ENCODE data around the gene NID2.

The NID2 gene

DNA sequence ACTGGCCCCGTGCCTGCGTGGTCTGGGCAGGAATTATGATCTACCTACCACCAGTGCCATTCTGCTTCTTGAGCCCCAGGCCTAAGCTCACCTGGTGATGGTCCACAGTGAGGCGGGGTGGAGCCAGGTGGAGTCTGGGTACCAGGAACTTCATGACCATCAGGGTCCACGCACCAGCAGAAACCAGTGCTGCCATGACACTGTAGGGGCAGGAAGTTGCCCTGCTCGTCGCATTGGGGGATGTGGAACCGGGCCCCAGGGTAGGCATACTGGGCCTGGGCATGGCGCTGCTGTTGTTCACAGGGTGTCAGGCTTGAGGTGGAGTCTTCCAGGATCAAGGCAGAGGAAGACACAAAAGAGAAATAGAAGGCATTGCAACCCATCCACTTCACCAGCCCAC is 49.9 kb downstream of the NID2 start:
- TF ChIP-seq, protein P1, sequence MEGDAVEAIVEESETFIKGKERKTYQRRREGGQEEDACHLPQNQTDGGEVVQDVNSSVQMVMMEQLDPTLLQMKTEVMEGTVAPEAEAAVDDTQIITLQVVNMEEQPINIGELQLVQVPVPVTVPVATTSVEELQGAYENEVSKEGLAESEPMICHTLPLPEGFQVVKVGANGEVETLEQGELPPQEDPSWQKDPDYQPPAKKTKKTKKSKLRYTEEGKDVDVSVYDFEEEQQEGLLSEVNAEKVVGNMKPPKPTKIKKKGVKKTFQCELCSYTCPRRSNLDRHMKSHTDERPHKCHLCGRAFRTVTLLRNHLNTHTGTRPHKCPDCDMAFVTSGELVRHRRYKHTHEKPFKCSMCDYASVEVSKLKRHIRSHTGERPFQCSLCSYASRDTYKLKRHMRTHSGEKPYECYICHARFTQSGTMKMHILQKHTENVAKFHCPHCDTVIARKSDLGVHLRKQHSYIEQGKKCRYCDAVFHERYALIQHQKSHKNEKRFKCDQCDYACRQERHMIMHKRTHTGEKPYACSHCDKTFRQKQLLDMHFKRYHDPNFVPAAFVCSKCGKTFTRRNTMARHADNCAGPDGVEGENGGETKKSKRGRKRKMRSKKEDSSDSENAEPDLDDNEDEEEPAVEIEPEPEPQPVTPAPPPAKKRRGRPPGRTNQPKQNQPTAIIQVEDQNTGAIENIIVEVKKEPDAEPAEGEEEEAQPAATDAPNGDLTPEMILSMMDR (conservative IDR thresholded peaks at IDR 0.05; ENCODE audit: control insufficient read depth, insufficient read depth, low read depth, low read length), result no peak
- no peak for DNase-seq (ENCODE audit: low read depth)
- no peak overlapping the region for H3K4me3 ChIP-seq (ENCODE audit: control insufficient read depth, low read depth, low read length)

GRCh38 chr14:52018252-52018651 is 50.6 kb downstream of the NID2 start:
- TF ChIP-seq, protein P1 (conservative IDR thresholded peaks at IDR 0.05; ENCODE audit: control insufficient read depth, insufficient read depth, low read depth, low read length), result no peak
- H3K4me3 ChIP-seq (ENCODE audit: control insufficient read depth, low read depth, low read length), result no peak overlapping the region

GRCh38 chr14:52015411-52016030 is 53.3 kb downstream of the NID2 start:
- DNase-seq (ENCODE audit: low read depth), result no peak
- no peak overlapping the region for H3K4me3 ChIP-seq (ENCODE audit: control insufficient read depth, low read depth, low read length)
- TF ChIP-seq, protein P1 (conservative IDR thresholded peaks at IDR 0.05; ENCODE audit: control insufficient read depth, insufficient read depth, low read depth, low read length), result peak; percentile 52

More at GRCh38 chr14:52018252-52018651, 50.6 kb downstream of the NID2 start:
- no peak for DNase-seq (ENCODE audit: low read depth)

DNA sequence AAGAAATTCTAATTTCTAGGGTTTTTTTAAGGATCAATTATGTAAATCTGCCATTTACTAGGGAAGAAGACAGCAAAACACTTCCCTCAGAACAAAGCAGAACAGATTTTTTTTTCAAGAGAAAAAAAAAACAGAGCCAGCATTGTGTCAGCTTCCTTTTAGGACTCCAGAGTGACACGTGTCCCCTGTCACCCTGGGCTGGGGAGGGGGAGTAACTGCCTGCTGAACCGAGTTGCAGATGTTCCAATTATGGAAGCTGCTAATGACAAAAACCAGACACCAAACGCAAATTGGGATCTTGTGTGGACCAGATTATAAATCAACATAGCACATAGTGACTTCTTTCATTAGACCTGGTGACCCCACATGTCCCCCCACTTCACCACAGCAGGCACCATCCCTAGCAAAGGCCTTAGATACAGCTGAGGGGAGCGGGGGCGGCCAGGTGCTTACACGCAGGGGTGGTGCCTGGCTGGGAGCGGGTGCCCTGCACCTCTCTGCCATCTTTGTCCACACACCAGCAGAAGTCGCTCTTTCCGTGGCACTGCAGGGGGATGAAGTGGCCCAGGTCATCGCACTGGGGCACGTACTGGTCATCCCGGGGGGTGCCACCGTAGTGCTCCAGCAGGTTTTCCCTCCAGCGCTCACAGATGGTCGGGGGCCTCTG is 54.1 kb downstream of the NID2 start:
- no peak overlapping the region for H3K4me3 ChIP-seq (ENCODE audit: control insufficient read depth, low read depth, low read length)
- no peak for DNase-seq (ENCODE audit: low read depth)
- TF ChIP-seq, protein P1 (conservative IDR thresholded peaks at IDR 0.05; ENCODE audit: control insufficient read depth, insufficient read depth, low read depth, low read length), result no peak

- H3K4me3 ChIP-seq (ENCODE audit: control insufficient read depth, low read depth, low read length), result no peak overlapping the region
Measured at GRCh38 chr14:52013984-52014600, 54.8 kb downstream of the NID2 start.

DNA sequence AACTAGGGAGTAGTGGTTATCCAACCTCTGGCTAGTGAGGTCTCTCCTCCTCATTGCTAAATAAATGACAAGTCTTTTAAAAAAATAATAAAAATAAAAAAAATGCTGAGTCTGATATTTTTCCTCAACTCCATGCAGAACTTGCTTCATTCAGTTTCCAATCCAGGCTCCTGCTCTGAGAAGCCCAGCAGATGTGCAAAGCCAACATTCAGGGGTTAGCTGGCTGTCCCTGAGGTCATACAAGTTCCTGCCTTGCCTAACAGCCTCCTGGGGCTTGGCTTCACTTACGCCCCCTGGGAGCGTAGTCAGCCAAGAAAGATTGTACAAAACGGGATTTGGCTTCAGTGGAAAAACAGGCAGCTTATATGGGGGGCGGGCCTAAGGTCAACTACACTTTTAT is 56.2 kb downstream of the NID2 start:
- TF ChIP-seq, protein P1 (conservative IDR thresholded peaks at IDR 0.05; ENCODE audit: control insufficient read depth, insufficient read depth, low read depth, low read length), result no peak

More at GRCh38 chr14:52013984-52014600, 54.8 kb downstream of the NID2 start:
- TF ChIP-seq, protein P1 (conservative IDR thresholded peaks at IDR 0.05; ENCODE audit: control insufficient read depth, insufficient read depth, low read depth, low read length), result peak; percentile 29
- DNase-seq (ENCODE audit: low read depth), result no peak

More for the DNA sequence above, 56.2 kb downstream of the NID2 start:
- H3K4me3 ChIP-seq (ENCODE audit: control insufficient read depth, low read depth, low read length), result no peak overlapping the region
- peak; percentile 88 for DNase-seq (ENCODE audit: low read depth)
